Measurements from ENCODE around the gene MRTO4.

GRCh38 chr1:19250629-19251304 is 838 bp upstream of the MRTO4 start:
- no peak for TF ChIP-seq SIN3A (IDR thresholded peaks at IDR 0.05; ENCODE audit: low read depth, low read length)
- TF ChIP-seq POLR2A (IDR thresholded peaks at IDR 0.05; ENCODE audit: low read depth, low read length) = no peak
- no peak for TF ChIP-seq CTCF (IDR thresholded peaks at IDR 0.05 in 2 of 3, conservative IDR thresholded peaks at IDR 0.05 in 1 of 3; ENCODE audit: control insufficient read depth in 2 of 3, extremely low read depth in 1 of 3, insufficient read depth in 1 of 3, low read depth in 3 of 3, low read length in 3 of 3)
- no peak for TF ChIP-seq JUNB (IDR thresholded peaks at IDR 0.05)
- TF ChIP-seq NFYB (IDR thresholded peaks at IDR 0.05; ENCODE audit: insufficient read depth, low read depth, low read length) = no peak
- no peak for TF ChIP-seq SRF (IDR thresholded peaks at IDR 0.05; ENCODE audit: low read depth in 2 of 2, low read length in 2 of 2)
- no peak for TF ChIP-seq USF1 (IDR thresholded peaks at IDR 0.05; ENCODE audit: borderline replicate concordance, extremely low read length, insufficient read depth, low read depth, low read length)
- no peak for TF ChIP-seq YY1 (IDR thresholded peaks at IDR 0.05; ENCODE audit: low read depth, low read length)
- TF ChIP-seq ATF3 (IDR thresholded peaks at IDR 0.05; ENCODE audit: borderline replicate concordance, extremely low read depth, low read depth, low read length) = no peak
- TF ChIP-seq RBBP5 (conservative IDR thresholded peaks at IDR 0.05) = no peak
- no peak for TF ChIP-seq EP300 (IDR thresholded peaks at IDR 0.05; ENCODE audit: borderline replicate concordance in 1 of 2, control insufficient read depth in 1 of 2, low read depth in 2 of 2, low read length in 2 of 2)
- no peak for TF ChIP-seq JUND (IDR thresholded peaks at IDR 0.05; ENCODE audit: low read depth, low read length)

Data from GM12878 (cell line).